Peyer's patch (tissue), 4 donors: ENCODE data around the gene YJEFN3.

Experiments
- POLR2A ChIP-seq, 2 donors: fragments of 450-650 bp; IDR thresholded peaks; one replicate each; pipeline ENCODE4 v1.5.1; 2017; ENCODE audit warnings: antibody characterized with exemption in 2 of 2, mild to moderate bottlenecking in 2 of 2, moderate library complexity in 2 of 2
- TF ChIP-seq, protein P1 (sequence below), 6 experiments: fragments of 450-650 bp in 4 of 6; fragments of 200-600 bp in 2 of 6; sonication (generic) in 1 of 6; IDR thresholded peaks; one replicate each; pipeline ENCODE4 v1.5.1; 2017 to 2019; ENCODE audit warnings: antibody characterized with exemption in 6 of 6, mild to moderate bottlenecking in 3 of 6, moderate library complexity in 1 of 6

DNA sequence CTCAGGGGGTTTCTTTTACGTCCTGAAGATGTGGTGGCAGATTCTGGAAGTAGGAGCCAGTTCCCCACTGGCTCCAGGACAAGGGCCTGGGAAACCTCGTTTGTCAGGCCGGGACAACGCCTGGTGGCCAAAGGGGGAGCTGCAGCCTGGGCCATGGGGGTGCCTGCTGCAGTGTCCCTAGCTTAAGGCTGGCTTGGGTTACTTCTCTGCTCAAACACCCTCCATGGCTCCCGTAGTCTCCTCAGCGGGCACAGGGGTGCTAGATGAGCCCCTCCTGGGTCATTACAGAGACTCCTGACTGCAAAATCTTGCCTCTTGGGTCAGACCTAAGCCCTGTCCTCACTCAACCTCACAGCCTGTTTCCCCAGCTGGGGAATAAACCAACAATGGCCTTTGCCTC, 24.1 kb downstream of the YJEFN3 start:
- TF ChIP-seq, protein P1, sequence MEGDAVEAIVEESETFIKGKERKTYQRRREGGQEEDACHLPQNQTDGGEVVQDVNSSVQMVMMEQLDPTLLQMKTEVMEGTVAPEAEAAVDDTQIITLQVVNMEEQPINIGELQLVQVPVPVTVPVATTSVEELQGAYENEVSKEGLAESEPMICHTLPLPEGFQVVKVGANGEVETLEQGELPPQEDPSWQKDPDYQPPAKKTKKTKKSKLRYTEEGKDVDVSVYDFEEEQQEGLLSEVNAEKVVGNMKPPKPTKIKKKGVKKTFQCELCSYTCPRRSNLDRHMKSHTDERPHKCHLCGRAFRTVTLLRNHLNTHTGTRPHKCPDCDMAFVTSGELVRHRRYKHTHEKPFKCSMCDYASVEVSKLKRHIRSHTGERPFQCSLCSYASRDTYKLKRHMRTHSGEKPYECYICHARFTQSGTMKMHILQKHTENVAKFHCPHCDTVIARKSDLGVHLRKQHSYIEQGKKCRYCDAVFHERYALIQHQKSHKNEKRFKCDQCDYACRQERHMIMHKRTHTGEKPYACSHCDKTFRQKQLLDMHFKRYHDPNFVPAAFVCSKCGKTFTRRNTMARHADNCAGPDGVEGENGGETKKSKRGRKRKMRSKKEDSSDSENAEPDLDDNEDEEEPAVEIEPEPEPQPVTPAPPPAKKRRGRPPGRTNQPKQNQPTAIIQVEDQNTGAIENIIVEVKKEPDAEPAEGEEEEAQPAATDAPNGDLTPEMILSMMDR (IDR thresholded peaks at IDR 0.05) = peak; percentile 17 to 53 (median 43)
- TF ChIP-seq POLR2A (IDR thresholded peaks at IDR 0.05) = no peak
